H1 (cell line): ENCODE results near the gene PROZ.

Experiments
- CHD1 ChIP-seq: IDR thresholded peaks from 2 replicates; pipeline ENCODE4 v1.6.1; 2012; ENCODE audit warnings: low read depth, low read length, improper control_type of control experiment
- CHD7 ChIP-seq: fragments of 300-600 bp; sonication (generic); IDR thresholded peaks from 2 replicates; pipeline ENCODE4 v1.7.1; 2012; ENCODE audit warnings: low read length, moderate library complexity, mild to moderate bottlenecking, inconsistent platforms; ENCODE audit not compliant: insufficient replicate concordance
- CTCF ChIP-seq, 3 experiments: IDR thresholded peaks; 1 replicate in 2 of 3; 2 replicates in 1 of 3; pipeline versions ENCODE4 v1.5.1 to v1.6.1; 2011; ENCODE audit warnings: low read length in 3 of 3, mild to moderate bottlenecking in 3 of 3, inconsistent platforms in 2 of 3, low read depth in 1 of 3, moderate library complexity in 1 of 3; ENCODE audit not compliant: insufficient read depth in 1 of 3; ENCODE audit errors: control extremely low read depth in 1 of 3
- EP300 ChIP-seq, 2 experiments: IDR thresholded peaks; 1 replicate in 1 of 2; 2 replicates in 1 of 2; pipeline ENCODE4 v1.6.1; 2011 to 2012; ENCODE audit warnings: low read depth in 2 of 2, low read length in 2 of 2, mild to moderate bottlenecking in 2 of 2, borderline replicate concordance in 1 of 2, inconsistent platforms in 1 of 2, moderate library complexity in 1 of 2
- EZH2 ChIP-seq: fragments of 200-600 bp; sonication (generic); IDR thresholded peaks from 2 replicates; pipeline ENCODE4 v1.7.1; 2012; ENCODE audit warnings: low read depth, mild to moderate bottlenecking, moderate library complexity, low read length, inconsistent platforms; ENCODE audit not compliant: severe bottlenecking
- FOSL1 ChIP-seq: IDR thresholded peaks from 2 replicates; pipeline ENCODE4 v1.6.1; 2011; ENCODE audit warnings: mild to moderate bottlenecking, low read depth, low read length, moderate library complexity; ENCODE audit not compliant: insufficient read depth
- JUN ChIP-seq: IDR thresholded peaks from 2 replicates; pipeline ENCODE4 v1.6.1; 2011; ENCODE audit warnings: low read depth, mild to moderate bottlenecking, improper control_type of control experiment, low read length
- KDM1A ChIP-seq: fragments of 200-600, 300-600 bp; sonication (generic); IDR thresholded peaks from 2 replicates; pipeline ENCODE4 v1.7.1; 2016; ENCODE audit warnings: mild to moderate bottlenecking, low read length, borderline replicate concordance
- MAX ChIP-seq: IDR thresholded peaks from 2 replicates; pipeline ENCODE4 v1.6.1; 2012; ENCODE audit warnings: inconsistent platforms
- POLR2A ChIP-seq, 2 experiments: IDR thresholded peaks; 1 replicate in 1 of 2; 2 replicates in 1 of 2; pipeline ENCODE4 v1.6.1; 2011; ENCODE audit warnings: low read depth in 2 of 2, low read length in 2 of 2, mild to moderate bottlenecking in 2 of 2; ENCODE audit errors: control extremely low read depth in 1 of 2
- POLR2AphosphoS5 ChIP-seq: IDR thresholded peaks from 2 replicates; pipeline ENCODE4 v1.6.1; 2011; ENCODE audit warnings: low read depth, low read length

- TF ChIP-seq KDM1A (no peak), CTCF (IDR thresholded peaks at IDR 0.05; ENCODE audit: control extremely low read depth in 1 of 3, insufficient read depth in 1 of 3, low read depth in 1 of 3, low read length in 3 of 3) (no peak), POLR2A (IDR thresholded peaks at IDR 0.05; ENCODE audit: control extremely low read depth in 1 of 2, low read depth in 2 of 2, low read length in 2 of 2) (peak; percentile 50 to 51; a peak in 2 of 3 replicates), EZH2 (no peak), FOSL1 (no peak), MAX (peak; percentile 98), EP300 (IDR thresholded peaks at IDR 0.05; ENCODE audit: borderline replicate concordance in 1 of 2, low read depth in 2 of 2, low read length in 2 of 2) (no peak), CHD7 (no peak), JUN (no peak), POLR2AphosphoS5 (peak; percentile 71), CHD1 (no peak)
Measured at GRCh38 chr13:113209759-113210421, 51.4 kb downstream of the PROZ start.
